HepG2 (cell line): ENCODE results near the gene NLRP12. TPM values are rescaled to one million over a fixed set of nuclear protein-coding genes. Genes with fewer than 3 reads are reported as not detected.

Source experiments
- ATAC-seq: fragments of 200-7000 bp; cut with Tn5 transposase; 3 replicates; pipeline ENCODE4 v1.9.1; 2020; ENCODE audit warnings: mild to moderate bottlenecking, moderate library complexity
- BruUV-seq: library from RNA; stranded (reverse); fragments of 400-500 nt; replicated peaks from 2 replicates; lab custom pipeline; 2021; lab: Mats Ljungman, UMichigan
- CTCF ChIA-PET: fragments of 300-600 bp; formaldehyde crosslinking; extraction: SDS; loops from one replicate; lab custom pipeline; 2021; ENCODE audit warnings: low total read pairs, inconsistent platforms, low intra/inter-chr PET ratio; lab: Yijun Ruan, JAX
- POLR2A ChIA-PET: fragments of 350-600 bp; sonication (Branson Sonifier 250); formaldehyde crosslinking; loops from one replicate; lab custom pipeline; 2020; ENCODE audit warnings: antibody characterized with exemption, inconsistent platforms; lab: Yijun Ruan, JAX
- DNase-seq: peaks from one replicate; pipeline ENCODE4 v3.0.0-alpha.2; 2015; ENCODE audit warnings: low spot score
- FAIRE-seq: peaks from 3 replicates; lab custom pipeline; 2011; peaks lifted over from hg19 to GRCh38; lab: Jason Lieb, UNC
- H2AFZ ChIP-seq: one replicate; pipeline ENCODE4 v1.6.1; 2011; ENCODE audit warnings: low read length, inconsistent platforms
- H3K27ac ChIP-seq: fragments of 300-600 bp; 3 replicates; pipeline ENCODE4 v1.8.0; 2011; ENCODE audit warnings: mixed run types, mild to moderate bottlenecking, mixed read lengths, low read length, inconsistent platforms; ENCODE audit not compliant: insufficient read depth; ENCODE audit errors: extremely low read length
- H3K27me3 ChIP-seq, 2 experiments: fragments of 200-600 bp in 1 of 2; 2 replicates in 1 of 2; 3 replicates in 1 of 2; pipeline versions ENCODE4 v1.6.0 to v1.8.0; 2011; ENCODE audit warnings: low read length in 2 of 2, mild to moderate bottlenecking in 2 of 2, moderate library complexity in 2 of 2, inconsistent platforms in 1 of 2; ENCODE audit not compliant: insufficient read depth in 2 of 2, control insufficient read depth in 1 of 2
- H3K36me3 ChIP-seq, 2 experiments: fragments of 200-600 bp in 1 of 2; replicated peaks in 1 of 2; 2 replicates in 1 of 2; 3 replicates in 1 of 2; pipeline versions ENCODE4 v1.5.1 to v1.8.0; 2011; ENCODE audit warnings: low read length in 2 of 2, inconsistent platforms in 1 of 2; ENCODE audit not compliant: insufficient read depth in 2 of 2, control insufficient read depth in 1 of 2
- H3K4me1 ChIP-seq: 2 replicates; pipeline ENCODE4 v1.5.1; 2012; ENCODE audit warnings: low read length, inconsistent platforms; ENCODE audit not compliant: insufficient read depth
- H3K4me2 ChIP-seq: 2 replicates; pipeline ENCODE4 v1.6.0; 2011; ENCODE audit warnings: low read depth, low read length, inconsistent platforms
- H3K4me3 ChIP-seq, 3 experiments: fragments of 200-600 bp in 1 of 3; sonication (generic), shearing (Covaris generic) in 1 of 3; replicated peaks in 1 of 3; 2 replicates each; pipeline ENCODE4 v1.5.1; 2011 to 2016; ENCODE audit warnings: low read length in 3 of 3, inconsistent platforms in 2 of 3, low read depth in 2 of 3, mild to moderate bottlenecking in 2 of 3, control low read depth in 1 of 3, mixed read lengths in 1 of 3; ENCODE audit not compliant: insufficient read depth in 1 of 3
- H3K79me2 ChIP-seq: one replicate; pipeline ENCODE4 v1.6.1; 2011; ENCODE audit warnings: low read length, inconsistent platforms; ENCODE audit not compliant: insufficient read depth
- H3K9ac ChIP-seq: 2 replicates; pipeline ENCODE4 v1.6.0; 2011; ENCODE audit warnings: mild to moderate bottlenecking, low read depth, low read length, inconsistent platforms; ENCODE audit not compliant: insufficient read depth
- H3K9me3 ChIP-seq: 2 replicates; pipeline ENCODE4 v1.5.1; 2012; ENCODE audit warnings: mild to moderate bottlenecking, low read length
- H4K20me1 ChIP-seq: 2 replicates; pipeline ENCODE4 v1.6.0; 2011; ENCODE audit warnings: inconsistent platforms, mild to moderate bottlenecking, low read length, moderate library complexity; ENCODE audit not compliant: insufficient read depth
- ADNP ChIP-seq: sonication (generic); formaldehyde crosslinking; IDR thresholded peaks from 2 replicates; pipeline ENCODE4 v1.4.0; 2020; ENCODE audit warnings: missing genetic modification reagents
- ARNT2 ChIP-seq: sonication (generic); formaldehyde crosslinking; IDR thresholded peaks from 2 replicates; pipeline ENCODE4 v1.8.0; 2022; ENCODE audit warnings: mild to moderate bottlenecking, low read depth, missing genetic modification reagents, moderate library complexity
- MIER3 ChIP-seq: IDR thresholded peaks from 2 replicates; pipeline ENCODE4 v1.6.1; 2016; ENCODE audit warnings: missing compliant biosample characterization, borderline replicate concordance
- NFATC3 ChIP-seq: sonication (generic); formaldehyde crosslinking; IDR thresholded peaks from 2 replicates; pipeline ENCODE4 v1.5.1; 2020; ENCODE audit warnings: mild to moderate bottlenecking, missing genetic modification reagents
- PAWR ChIP-seq: sonication (generic); formaldehyde crosslinking; IDR thresholded peaks from 2 replicates; pipeline ENCODE4 v1.4.0; 2020; ENCODE audit warnings: missing genetic modification reagents, mild to moderate bottlenecking, borderline replicate concordance
- POLR2AphosphoS5 ChIP-seq: IDR thresholded peaks from 2 replicates; pipeline ENCODE4 v1.6.1; 2012; ENCODE audit warnings: low read depth, low read length
- SMAD3 ChIP-seq: sonication (generic); formaldehyde crosslinking; IDR thresholded peaks from 2 replicates; pipeline ENCODE4 v1.4.0; 2020; ENCODE audit warnings: missing genetic modification reagents
- WGBS: methylation state at CpG from one replicate; pipeline ENCODE4 v1.1.6; 2017; ENCODE audit warnings: low lambda C conversion rate; 5-methylcytosine and 5-hydroxymethylcytosine counted together
- in situ Hi-C: cut with HindIII; loops from 2 replicates; pipeline ENCODE4 v1.10.0; 2017; ENCODE audit warnings: low pct_unique_long_range_greater_than_20kb; ENCODE audit not compliant: extremely low pct_ligation_motif_present
- intact Hi-C: fragments of 100-400 bp; cut with micrococcal nuclease; formaldehyde crosslinking; loops from one replicate; pipeline ENCODE4 v1.10.0; 2022; ENCODE audit not compliant: unreplicated experiment
- polyA plus RNA-seq, 8 experiments: library from polyadenylated mRNA; depleted of rRNA in 3 of 8; stranded (reverse) in 7 of 8; unstranded in 1 of 8; fragments of >200 nt; fragmentation: Illumina TruSeq in 4 of 8; extraction: Trizol in 4 of 8; gene quantifications; 2 replicates each; pipeline versions ENCODE4 v1.2.1 to v1.2.3, GENCODE V29; 2011 to 2016; ENCODE audit warnings: low read depth in 4 of 8, missing spikeins in 1 of 8, mixed read lengths in 1 of 8; ENCODE audit not compliant: insufficient read depth in 1 of 8
- total RNA-seq, 5 experiments: library from RNA; depleted of rRNA; stranded (reverse); fragments of >200 nt; fragmentation: Illumina TruSeq; extraction: Trizol; gene quantifications; 2 replicates each; pipeline ENCODE4 v1.2.3, GENCODE V29; 2016; ENCODE audit warnings: low read depth in 1 of 5

Gene NLRP12
- total and polyA plus RNA-seq, 2 of the 13 experiments (the other 11 are each of a cell fraction or from before 2014, with no cell fraction given), result 0.15 to 0.20 TPM

DNA sequence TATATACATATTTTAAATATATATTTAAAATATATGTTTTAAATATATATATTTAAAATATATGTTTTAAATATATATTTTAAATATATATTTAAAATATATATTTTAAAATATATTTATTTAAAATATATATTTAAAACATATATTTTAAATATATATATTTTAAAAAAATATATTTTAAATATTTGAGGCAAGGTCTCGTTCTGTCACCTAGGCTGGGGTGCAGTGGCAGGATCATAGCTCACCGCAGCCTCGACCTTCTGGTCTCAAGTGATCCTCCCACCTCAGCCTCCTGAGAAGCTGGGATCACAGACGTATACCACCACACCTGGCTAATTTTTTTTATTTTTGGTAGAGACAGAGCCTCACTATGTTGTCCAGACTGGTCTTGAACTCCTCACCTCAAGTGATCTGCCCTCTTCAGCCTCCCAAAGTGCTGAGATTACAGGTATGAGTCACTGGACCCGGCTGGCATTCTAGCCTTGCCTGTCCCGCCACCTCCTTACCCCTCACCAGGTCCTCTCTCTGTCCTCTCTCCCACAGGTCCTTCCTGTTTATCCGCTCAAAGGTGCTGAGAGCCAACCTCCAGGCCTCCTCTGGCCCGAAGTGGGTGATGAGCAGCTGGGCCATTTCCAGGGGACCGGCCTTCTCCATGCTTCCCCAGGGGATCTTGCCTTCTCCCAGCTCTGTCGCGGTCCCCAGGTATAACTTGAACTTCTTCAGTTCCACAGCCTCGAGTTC, 564 bp downstream of the NLRP12 start:
- intact Hi-C loops, result no loop called here
- Histone ChIP-seq H3K27me3 (0 out of 5 replicates have a peak, but pooled peaks cover 0 to 6% of the 10 kb centered on the region in 2 experiments), H3K79me2 (no peaks in the 10 kb centered on the region), H3K36me3 (no peaks in the 10 kb centered on the region), H4K20me1 (no peaks in the 10 kb centered on the region), H3K9ac (no peak overlapping the region), H3K4me2 (0 out of 2 replicates have a peak overlapping the region, but pooled peaks have one; percentile 23), H3K9me3 (no peaks in the 10 kb centered on the region), H3K4me3 (no peak overlapping the region; a peak in 1 of 6 replicates), H3K4me1 (peaks cover 18% of the 10 kb centered on the region)
- no peak for DNase-seq
- ATAC-seq, result no peak; the same call in 2 of the 3 replicates
- BruUV-seq, result no TSS peak
- FAIRE-seq, result no peak
- POLR2A ChIA-PET, result no interaction called here
- 20% methylated on average over 9 of the region's 12 CpGs for WGBS
- TF ChIP-seq SMAD3 (CRISPR knock-in tag), result no peak
- TF ChIP-seq, all 625 proteins: peak for 0
- Histone ChIP-seq H3K27ac (no peak overlapping the region), H2AFZ (no peak overlapping the region)
- in situ Hi-C loops, result no loop called here
- CTCF ChIA-PET, result no interaction called here

DNA sequence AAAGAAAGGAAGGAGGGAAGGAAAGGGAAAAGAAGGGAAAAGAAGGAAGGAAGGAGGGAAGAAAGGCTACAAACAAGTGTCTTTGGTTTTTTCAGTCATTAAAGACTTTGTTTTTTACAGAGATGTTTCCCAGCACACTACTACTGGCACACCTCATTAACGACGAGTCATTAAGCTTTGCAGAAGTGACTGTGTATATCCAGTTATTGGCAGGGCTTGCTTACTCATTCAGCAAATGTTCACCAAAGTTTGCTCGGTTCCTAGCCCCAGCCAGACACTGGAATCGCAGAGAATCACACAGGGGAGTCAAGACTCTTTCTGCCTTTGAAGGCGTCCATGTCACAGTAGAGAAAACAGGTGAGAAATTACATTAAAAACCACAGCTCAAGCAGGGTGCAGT, 4.3 kb downstream of the NLRP12 start:
- H4K20me1 ChIP-seq, result no peaks in the 10 kb centered on the region

More for the DNA sequence above, 4.3 kb downstream of the NLRP12 start:
- FAIRE-seq (no peak), ATAC-seq (no peak), DNase-seq (no peak)
- TF ChIP-seq ADNP (CRISPR knock-in tag), result no peak
- TF ChIP-seq NFATC3 (CRISPR knock-in tag), result no peak
- TF ChIP-seq ARNT2 (CRISPR knock-in tag), result no peak
- TF ChIP-seq POLR2AphosphoS5, result no peak
- no peak for TF ChIP-seq MIER3 (CRISPR knock-in tag)
- TF ChIP-seq PAWR (CRISPR knock-in tag), result no peak
- intact Hi-C loops, result no loop called here
- no TSS peak for BruUV-seq
- H3K9ac ChIP-seq, result no peak overlapping the region
- 29% methylated on average over 5 of the region's 5 CpGs for WGBS
- in situ Hi-C loops, result no loop called here
- H3K4me1 ChIP-seq, result peaks cover 15% of the 10 kb centered on the region
- no peak overlapping the region for H2AFZ ChIP-seq
- ChIA-PET POLR2A (no interaction called here), CTCF (no interaction called here)
- no peaks in the 10 kb centered on the region for H3K9me3 ChIP-seq
- no peak overlapping the region for H3K4me2 ChIP-seq
- no peak overlapping the region for H3K27ac ChIP-seq
- H3K4me3 ChIP-seq, result no peak overlapping the region
- H3K79me2 ChIP-seq, result no peaks in the 10 kb centered on the region
- H3K36me3 ChIP-seq, result no peaks in the 10 kb centered on the region
- H3K27me3 ChIP-seq, result 0 out of 5 replicates have a peak, but pooled peaks cover 0 to 6% of the 10 kb centered on the region in 2 experiments
